HepG2 (cell line): ENCODE data around the gene GLOD4. TPM values are rescaled to one million over a fixed set of nuclear protein-coding genes. Genes with fewer than 3 reads are reported as not detected.
A peak's percentile ranks its signal among the peaks of the same experiment; 100 is the strongest.

ENCODE experiments used
- ARID5B ChIP-seq: IDR thresholded peaks from 2 replicates; pipeline ENCODE4 v1.4.0; 2020; ENCODE audit warnings: mild to moderate bottlenecking, missing genetic modification reagents
- HNF4A ChIP-seq: sonication (generic); formaldehyde crosslinking; IDR thresholded peaks from 2 replicates; pipeline ENCODE4 v1.4.0; 2020; ENCODE audit warnings: missing genetic modification reagents
- KAT2B ChIP-seq: fragments of 150-350 bp; IDR thresholded peaks from 2 replicates; pipeline ENCODE4 v1.6.1; 2014; ENCODE audit warnings: low read depth, low read length, borderline replicate concordance
- MIER3 ChIP-seq: IDR thresholded peaks from 2 replicates; pipeline ENCODE4 v1.6.1; 2016; ENCODE audit warnings: missing compliant biosample characterization, borderline replicate concordance
- PHF21A ChIP-seq: sonication (generic); formaldehyde crosslinking; IDR thresholded peaks from 2 replicates; pipeline ENCODE4 v1.5.0; 2020; ENCODE audit warnings: mild to moderate bottlenecking, missing genetic modification reagents
- PREB ChIP-seq: sonication (generic); formaldehyde crosslinking; IDR thresholded peaks from 2 replicates; pipeline ENCODE4 v1.4.0; 2020; ENCODE audit warnings: missing genetic modification reagents
- SIX1 ChIP-seq: sonication (generic); formaldehyde crosslinking; IDR thresholded peaks from 2 replicates; pipeline ENCODE4 v1.4.0; 2020; ENCODE audit warnings: missing genetic modification reagents, borderline replicate concordance
- TCF7L2 ChIP-seq: IDR thresholded peaks from 2 replicates; pipeline ENCODE4 v1.6.1; 2011; ENCODE audit warnings: mild to moderate bottlenecking, low read depth, low read length, moderate library complexity
- ZNF282 ChIP-seq: fragments of 450-650 bp; IDR thresholded peaks from 2 replicates; pipeline ENCODE4 v1.6.1; 2018; ENCODE audit not compliant: partially characterized antibody
- ZNF367 ChIP-seq: sonication (generic); formaldehyde crosslinking; IDR thresholded peaks from 2 replicates; pipeline ENCODE4 v1.4.0; 2020; ENCODE audit warnings: missing genetic modification reagents, borderline replicate concordance
- ZNF468 ChIP-seq: sonication (generic); formaldehyde crosslinking; IDR thresholded peaks from 2 replicates; pipeline ENCODE4 v1.8.0; 2022; ENCODE audit warnings: mild to moderate bottlenecking, moderate library complexity, missing genetic modification reagents
- polyA plus RNA-seq, 8 experiments: library from polyadenylated mRNA; depleted of rRNA in 3 of 8; stranded (reverse) in 7 of 8; unstranded in 1 of 8; fragments of >200 nt; fragmentation: Illumina TruSeq in 4 of 8; extraction: Trizol in 4 of 8; gene quantifications; 2 replicates each; pipeline versions ENCODE4 v1.2.1 to v1.2.3, GENCODE V29; 2011 to 2016; ENCODE audit warnings: low read depth in 4 of 8, missing spikeins in 1 of 8, mixed read lengths in 1 of 8; ENCODE audit not compliant: insufficient read depth in 1 of 8
- total RNA-seq, 5 experiments: library from RNA; depleted of rRNA; stranded (reverse); fragments of >200 nt; fragmentation: Illumina TruSeq; extraction: Trizol; gene quantifications; 2 replicates each; pipeline ENCODE4 v1.2.3, GENCODE V29; 2016; ENCODE audit warnings: low read depth in 1 of 5
- TF ChIP-seq, protein P1 (sequence below): sonication (generic); formaldehyde crosslinking; IDR thresholded peaks from 2 replicates; pipeline ENCODE4 v1.9.0; 2021; ENCODE audit warnings: missing genetic modification reagents, borderline replicate concordance
- TF ChIP-seq, protein P2 (sequence below): sonication (generic); formaldehyde crosslinking; IDR thresholded peaks from 2 replicates; pipeline ENCODE4 v1.4.0; 2020; ENCODE audit warnings: mild to moderate bottlenecking, missing genetic modification reagents

Gene GLOD4
- total and polyA plus RNA-seq, 2 of the 13 experiments (the other 11 are each of a cell fraction or from before 2014, with no cell fraction given): 53.7 to 87.8 TPM

GRCh38 chr17:752002-752619 is 30.0 kb downstream of the GLOD4 start, which contains the start of gene GEMIN4 (continued):
- peak; percentile 38 for TF ChIP-seq ARID5B
- no peak for TF ChIP-seq HNF4A
- TF ChIP-seq ZNF282: no peak
- TF ChIP-seq, protein P1, sequence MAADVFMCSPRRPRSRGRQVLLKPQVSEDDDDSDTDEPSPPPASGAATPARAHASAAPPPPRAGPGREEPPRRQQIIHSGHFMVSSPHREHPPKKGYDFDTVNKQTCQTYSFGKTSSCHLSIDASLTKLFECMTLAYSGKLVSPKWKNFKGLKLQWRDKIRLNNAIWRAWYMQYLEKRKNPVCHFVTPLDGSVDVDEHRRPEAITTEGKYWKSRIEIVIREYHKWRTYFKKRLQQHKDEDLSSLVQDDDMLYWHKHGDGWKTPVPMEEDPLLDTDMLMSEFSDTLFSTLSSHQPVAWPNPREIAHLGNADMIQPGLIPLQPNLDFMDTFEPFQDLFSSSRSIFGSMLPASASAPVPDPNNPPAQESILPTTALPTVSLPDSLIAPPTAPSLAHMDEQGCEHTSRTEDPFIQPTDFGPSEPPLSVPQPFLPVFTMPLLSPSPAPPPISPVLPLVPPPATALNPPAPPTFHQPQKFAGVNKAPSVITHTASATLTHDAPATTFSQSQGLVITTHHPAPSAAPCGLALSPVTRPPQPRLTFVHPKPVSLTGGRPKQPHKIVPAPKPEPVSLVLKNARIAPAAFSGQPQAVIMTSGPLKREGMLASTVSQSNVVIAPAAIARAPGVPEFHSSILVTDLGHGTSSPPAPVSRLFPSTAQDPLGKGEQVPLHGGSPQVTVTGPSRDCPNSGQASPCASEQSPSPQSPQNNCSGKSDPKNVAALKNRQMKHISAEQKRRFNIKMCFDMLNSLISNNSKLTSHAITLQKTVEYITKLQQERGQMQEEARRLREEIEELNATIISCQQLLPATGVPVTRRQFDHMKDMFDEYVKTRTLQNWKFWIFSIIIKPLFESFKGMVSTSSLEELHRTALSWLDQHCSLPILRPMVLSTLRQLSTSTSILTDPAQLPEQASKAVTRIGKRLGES: no peak
- TF ChIP-seq PREB (CRISPR knock-in tag): no peak
- TF ChIP-seq, protein P2, sequence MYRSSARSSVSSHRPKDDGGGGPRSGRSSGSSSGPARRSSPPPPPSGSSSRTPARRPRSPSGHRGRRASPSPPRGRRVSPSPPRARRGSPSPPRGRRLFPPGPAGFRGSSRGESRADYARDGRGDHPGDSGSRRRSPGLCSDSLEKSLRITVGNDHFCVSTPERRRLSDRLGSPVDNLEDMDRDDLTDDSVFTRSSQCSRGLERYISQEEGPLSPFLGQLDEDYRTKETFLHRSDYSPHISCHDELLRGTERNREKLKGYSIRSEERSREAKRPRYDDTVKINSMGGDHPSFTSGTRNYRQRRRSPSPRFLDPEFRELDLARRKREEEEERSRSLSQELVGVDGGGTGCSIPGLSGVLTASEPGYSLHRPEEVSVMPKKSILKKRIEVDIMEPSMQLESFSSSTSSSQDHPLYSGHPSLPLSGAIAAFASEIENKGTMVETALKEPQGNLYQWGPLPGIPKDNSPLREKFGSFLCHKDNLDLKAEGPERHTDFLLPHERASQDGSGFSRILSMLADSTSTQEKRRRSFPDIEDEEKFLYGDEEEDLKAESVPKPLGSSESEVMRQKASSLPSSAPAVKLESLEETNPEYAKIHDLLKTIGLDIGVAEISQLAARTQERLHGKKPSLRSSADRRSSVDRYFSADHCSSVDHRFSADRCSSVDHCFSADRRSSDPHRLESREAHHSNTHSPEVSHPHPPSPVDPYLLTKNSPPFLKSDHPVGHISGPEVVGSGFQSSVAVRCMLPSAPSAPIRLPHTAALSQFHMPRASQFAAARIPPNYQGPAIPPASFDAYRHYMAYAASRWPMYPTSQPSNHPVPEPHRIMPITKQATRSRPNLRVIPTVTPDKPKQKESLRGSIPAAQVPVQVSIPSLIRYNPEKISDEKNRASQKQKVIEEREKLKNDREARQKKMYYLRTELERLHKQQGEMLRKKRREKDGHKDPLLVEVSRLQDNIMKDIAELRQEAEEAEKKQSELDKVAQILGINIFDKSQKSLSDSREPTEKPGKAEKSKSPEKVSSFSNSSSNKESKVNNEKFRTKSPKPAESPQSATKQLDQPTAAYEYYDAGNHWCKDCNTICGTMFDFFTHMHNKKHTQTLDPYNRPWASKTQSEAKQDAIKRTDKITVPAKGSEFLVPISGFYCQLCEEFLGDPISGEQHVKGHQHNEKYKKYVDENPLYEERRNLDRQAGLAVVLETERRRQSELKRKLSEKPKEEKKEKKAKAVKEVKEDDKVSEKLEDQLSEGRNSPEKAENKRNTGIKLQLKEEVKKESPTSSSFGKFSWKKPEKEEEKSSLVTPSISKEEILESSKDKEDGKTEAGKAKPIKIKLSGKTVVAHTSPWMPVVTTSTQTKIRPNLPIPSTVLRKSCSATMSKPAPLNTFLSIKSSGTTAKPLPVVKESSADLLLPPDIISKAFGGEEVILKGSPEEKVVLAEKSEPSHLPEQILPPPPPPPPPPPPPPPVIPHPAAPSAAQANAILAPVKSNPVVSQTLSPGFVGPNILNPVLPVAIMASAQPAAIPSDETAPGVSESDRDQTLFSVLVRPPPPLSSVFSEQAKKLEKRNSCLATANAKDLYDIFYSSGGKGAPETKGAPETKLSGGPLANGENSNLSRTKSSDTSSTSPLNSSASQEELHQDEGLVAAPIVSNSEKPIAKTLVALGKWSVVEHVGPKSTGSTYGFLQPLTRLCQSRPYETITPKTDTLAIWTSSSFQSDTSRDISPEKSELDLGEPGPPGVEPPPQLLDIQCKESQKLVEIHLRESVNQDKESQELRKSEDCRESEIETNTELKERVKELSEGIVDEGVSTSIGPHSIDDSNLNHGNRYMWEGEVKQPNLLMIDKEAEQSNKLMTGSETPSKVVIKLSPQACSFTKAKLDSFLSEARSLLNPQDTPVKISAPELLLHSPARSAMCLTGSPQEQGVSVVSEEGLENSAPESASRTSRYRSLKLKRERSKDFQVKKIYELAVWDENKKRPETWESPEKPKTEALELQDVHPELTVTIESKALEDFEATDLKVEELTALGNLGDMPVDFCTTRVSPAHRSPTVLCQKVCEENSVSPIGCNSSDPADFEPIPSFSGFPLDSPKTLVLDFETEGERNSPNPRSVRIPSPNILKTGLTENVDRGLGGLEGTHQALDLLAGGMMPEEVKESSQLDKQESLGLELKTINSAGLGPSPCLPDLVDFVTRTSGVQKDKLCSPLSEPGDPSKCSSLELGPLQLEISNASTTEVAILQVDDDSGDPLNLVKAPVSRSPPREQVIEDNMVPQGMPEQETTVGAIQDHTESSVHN (CRISPR knock-in tag): no peak
- no peak for TF ChIP-seq TCF7L2
- TF ChIP-seq ZNF468 (CRISPR knock-in tag): no peak
- TF ChIP-seq ZNF367 (CRISPR knock-in tag): no peak
- TF ChIP-seq SIX1 (CRISPR knock-in tag): no peak
- TF ChIP-seq PHF21A (CRISPR knock-in tag): peak; percentile 58; the same call in 1 of the 2 replicates
- no peak for TF ChIP-seq KAT2B
- TF ChIP-seq MIER3 (CRISPR knock-in tag): 0 out of 2 replicates have a peak, but pooled peaks have one; percentile 64
